HepG2 (cell line): ENCODE data around the gene SCN7A. TPM values are rescaled to one million over a fixed set of nuclear protein-coding genes. Genes with fewer than 3 reads are reported as not detected.
A peak's percentile ranks its signal among the peaks of the same experiment; 100 is the strongest.

Source experiments
- ARID3A ChIP-seq: IDR thresholded peaks from 2 replicates; pipeline ENCODE4 v1.6.1; 2012; ENCODE audit warnings: low read depth, low read length, improper control_type of control experiment
- CEBPG ChIP-seq: IDR thresholded peaks from 2 replicates; pipeline ENCODE4 v1.6.1; 2016
- HHEX ChIP-seq: IDR thresholded peaks from 2 replicates; pipeline ENCODE4 v1.6.1; 2016; ENCODE audit warnings: control low read depth
- HMGXB4 ChIP-seq, 2 experiments: sonication (generic) in 1 of 2; formaldehyde crosslinking in 1 of 2; IDR thresholded peaks; 2 replicates each; pipeline versions ENCODE4 v1.4.0 to v1.6.1; 2018 to 2020; ENCODE audit warnings: missing genetic modification reagents in 2 of 2, borderline replicate concordance in 1 of 2, low read depth in 1 of 2, mild to moderate bottlenecking in 1 of 2, missing biosample characterization in 1 of 2
- POGZ ChIP-seq: sonication (generic); formaldehyde crosslinking; IDR thresholded peaks from 2 replicates; pipeline ENCODE4 v1.4.0; 2020; ENCODE audit warnings: mild to moderate bottlenecking, missing genetic modification reagents
- RBM22 ChIP-seq: fragments of 200-400 bp; formaldehyde crosslinking; optimal IDR thresholded peaks from 2 replicates; pipeline ENCODE3; 2017; ENCODE audit warnings: mild to moderate bottlenecking, low read length, moderate library complexity
- RCOR2 ChIP-seq: IDR thresholded peaks from 2 replicates; pipeline ENCODE4 v1.6.1; 2016; ENCODE audit warnings: missing biosample characterization, missing genetic modification reagents
- SKI ChIP-seq: fragments of 450-650 bp; IDR thresholded peaks from one replicate; pipeline ENCODE4 v1.6.1; 2018; ENCODE audit warnings: mild to moderate bottlenecking; ENCODE audit not compliant: partially characterized antibody
- SMC3 ChIP-seq: IDR thresholded peaks from 2 replicates; pipeline ENCODE4 v1.6.1; 2011; ENCODE audit warnings: low read length, improper control_type of control experiment
- STAG1 ChIP-seq: sonication (generic); formaldehyde crosslinking; IDR thresholded peaks from 2 replicates; pipeline ENCODE4 v1.4.0; 2020; ENCODE audit warnings: missing genetic modification reagents
- TEAD3 ChIP-seq: optimal IDR thresholded peaks from 2 replicates; pipeline ENCODE3; 2016; ENCODE audit warnings: borderline replicate concordance
- TIGD3 ChIP-seq: sonication (generic); formaldehyde crosslinking; IDR thresholded peaks from 2 replicates; pipeline ENCODE4 v1.5.1; 2020; ENCODE audit warnings: mild to moderate bottlenecking, missing genetic modification reagents, borderline replicate concordance
- ZFP90 ChIP-seq: sonication (generic); formaldehyde crosslinking; IDR thresholded peaks from 2 replicates; pipeline ENCODE4 v1.8.0; 2022; ENCODE audit warnings: missing genetic modification reagents, mild to moderate bottlenecking, inconsistent platforms, borderline replicate concordance
- ZMYM2 ChIP-seq: sonication (generic); formaldehyde crosslinking; IDR thresholded peaks from 2 replicates; pipeline ENCODE4 v1.8.0; 2022; ENCODE audit warnings: mild to moderate bottlenecking, missing genetic modification reagents
- ZMYM3 ChIP-seq: sonication (generic); formaldehyde crosslinking; IDR thresholded peaks from 2 replicates; pipeline ENCODE4 v1.5.1; 2020; ENCODE audit warnings: mild to moderate bottlenecking, missing genetic modification reagents
- ZMYM4 ChIP-seq: sonication (generic); formaldehyde crosslinking; IDR thresholded peaks from 2 replicates; pipeline ENCODE4 v1.8.1; 2023; ENCODE audit warnings: mild to moderate bottlenecking, missing genetic modification reagents
- ZNF121 ChIP-seq: sonication (generic); formaldehyde crosslinking; IDR thresholded peaks from 2 replicates; pipeline ENCODE4 v1.5.0; 2020; ENCODE audit warnings: mild to moderate bottlenecking, missing genetic modification reagents
- ZNF337 ChIP-seq: sonication (generic); formaldehyde crosslinking; IDR thresholded peaks from 2 replicates; pipeline ENCODE4 v1.5.1; 2020; ENCODE audit warnings: missing genetic modification reagents, low read depth, mild to moderate bottlenecking, borderline replicate concordance
- ZNF720 ChIP-seq: sonication (generic); formaldehyde crosslinking; IDR thresholded peaks from 2 replicates; pipeline ENCODE4 v1.4.0; 2020; ENCODE audit warnings: missing genetic modification reagents
- ZNF737 ChIP-seq: sonication (generic); formaldehyde crosslinking; IDR thresholded peaks from 2 replicates; pipeline ENCODE4 v1.5.0; 2020; ENCODE audit warnings: missing genetic modification reagents, mild to moderate bottlenecking, borderline replicate concordance
- ZSCAN25 ChIP-seq: sonication (generic); formaldehyde crosslinking; IDR thresholded peaks from 2 replicates; pipeline ENCODE4 v1.8.0; 2022; ENCODE audit warnings: mild to moderate bottlenecking, missing genetic modification reagents
- polyA plus RNA-seq, 8 experiments: library from polyadenylated mRNA; depleted of rRNA in 3 of 8; stranded (reverse) in 7 of 8; unstranded in 1 of 8; fragments of >200 nt; fragmentation: Illumina TruSeq in 4 of 8; extraction: Trizol in 4 of 8; gene quantifications; 2 replicates each; pipeline versions ENCODE4 v1.2.1 to v1.2.3, GENCODE V29; 2011 to 2016; ENCODE audit warnings: low read depth in 4 of 8, missing spikeins in 1 of 8, mixed read lengths in 1 of 8; ENCODE audit not compliant: insufficient read depth in 1 of 8
- total RNA-seq, 5 experiments: library from RNA; depleted of rRNA; stranded (reverse); fragments of >200 nt; fragmentation: Illumina TruSeq; extraction: Trizol; gene quantifications; 2 replicates each; pipeline ENCODE4 v1.2.3, GENCODE V29; 2016; ENCODE audit warnings: low read depth in 1 of 5

The SCN7A gene
- total and polyA plus RNA-seq, 2 of the 13 experiments (the other 11 are each of a cell fraction or from before 2014, with no cell fraction given): 0.01 TPM; not detected in 1

- TF ChIP-seq HMGXB4 (CRISPR knock-in tag; IDR thresholded peaks at IDR 0.05; ENCODE audit: borderline replicate concordance in 1 of 2, low read depth in 1 of 2) (0 out of 4 replicates have a peak, but pooled peaks have one; percentile 17 to 20), CEBPG (CRISPR knock-in tag) (peak; percentile 55), ZNF337 (CRISPR knock-in tag) (0 out of 2 replicates have a peak, but pooled peaks have one; percentile 51), ZMYM3 (peak; percentile 88), POGZ (CRISPR knock-in tag) (peak; percentile 50; the same call in 1 of the 2 replicates), ZNF121 (peak; percentile 70; the same call in 1 of the 2 replicates), ARID3A (no peak; the same call in 1 of the 2 replicates), RBM22 (no peak), TIGD3 (CRISPR knock-in tag) (no peak), STAG1 (CRISPR knock-in tag) (peak; percentile 50), RCOR2 (CRISPR knock-in tag) (peak; percentile 23; the same call in 1 of the 2 replicates), ZNF737 (CRISPR knock-in tag) (no peak), ZFP90 (CRISPR knock-in tag) (no peak), ZNF720 (CRISPR knock-in tag) (no peak), ZMYM2 (CRISPR knock-in tag) (peak; percentile 54; the same call in 1 of the 2 replicates), SMC3 (peak; percentile 59), TEAD3 (CRISPR knock-in tag) (peak; percentile 59), HHEX (CRISPR knock-in tag) (no peak), ZMYM4 (CRISPR knock-in tag) (peak; percentile 56), SKI (no peak), ZSCAN25 (CRISPR knock-in tag) (0 out of 2 replicates have a peak, but pooled peaks have one; percentile 15)
- TF ChIP-seq, all 625 proteins: peak for 23
These were observed 109.3 kb downstream of the SCN7A start (continued) for GRCh38 chr2:166384774-166385173.
